NCI-H2196 treated with DMSO at 0.1 percent for 48 hours (cell line): ENCODE measurements around the gene SLC25A44.

Source experiments
- DNase-seq: peaks from one replicate; lab custom pipeline; 2025; ENCODE audit not compliant: unreplicated experiment; lab: John Stamatoyannopoulos, UW

The SLC25A44 gene

DNA sequence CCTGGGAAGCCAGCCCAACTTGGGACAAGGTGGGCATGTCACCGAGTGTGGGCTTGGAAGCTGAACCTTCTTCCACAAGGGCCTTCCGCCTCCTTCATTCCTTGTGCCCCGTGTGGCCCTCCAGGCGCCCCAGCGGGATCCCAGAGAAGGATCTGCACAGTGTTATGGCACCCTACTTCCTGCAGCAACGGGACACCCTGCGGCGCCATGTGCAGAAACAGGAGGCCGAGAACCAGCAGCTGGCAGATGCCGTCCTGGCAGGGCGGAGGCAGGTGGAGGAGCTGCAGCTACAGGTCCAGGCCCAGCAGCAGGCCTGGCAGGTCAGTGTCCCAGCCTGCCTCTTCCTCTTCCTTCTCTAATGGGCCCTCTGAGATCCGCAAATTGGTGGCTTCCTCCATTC is 42.3 kb downstream of the SLC25A44 start:
- DNase-seq, result no peak

- no peak for DNase-seq
Measured at GRCh38 chr1:156238248-156238647, 44.3 kb downstream of the SLC25A44 start.

GRCh38 chr1:156241311-156241811 is 47.5 kb downstream of the SLC25A44 start:
- no peak for DNase-seq

DNA sequence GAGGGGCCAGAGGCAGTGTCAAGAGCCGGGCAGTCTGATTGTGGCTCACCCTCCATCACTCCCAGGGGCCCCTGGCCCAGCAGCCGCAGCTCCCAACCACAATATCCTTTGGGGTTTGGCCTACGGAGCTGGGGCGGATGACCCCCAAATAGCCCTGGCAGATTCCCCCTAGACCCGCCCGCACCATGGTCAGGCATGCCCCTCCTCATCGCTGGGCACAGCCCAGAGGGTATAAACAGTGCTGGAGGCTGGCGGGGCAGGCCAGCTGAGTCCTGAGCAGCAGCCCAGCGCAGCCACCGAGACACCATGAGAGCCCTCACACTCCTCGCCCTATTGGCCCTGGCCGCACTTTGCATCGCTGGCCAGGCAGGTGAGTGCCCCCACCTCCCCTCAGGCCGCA is 48.0 kb downstream of the SLC25A44 start, which contains the start of gene BGLAP:
BGLAP (plus strand) TSS at position 259 of the 400 bp plus-strand sequence; CDS start at position 307, 48 bp downstream.
- no peak for DNase-seq

GRCh38 chr1:156242738-156243137 is 48.8 kb downstream of the SLC25A44 start:
- DNase-seq, result no peak

DNA sequence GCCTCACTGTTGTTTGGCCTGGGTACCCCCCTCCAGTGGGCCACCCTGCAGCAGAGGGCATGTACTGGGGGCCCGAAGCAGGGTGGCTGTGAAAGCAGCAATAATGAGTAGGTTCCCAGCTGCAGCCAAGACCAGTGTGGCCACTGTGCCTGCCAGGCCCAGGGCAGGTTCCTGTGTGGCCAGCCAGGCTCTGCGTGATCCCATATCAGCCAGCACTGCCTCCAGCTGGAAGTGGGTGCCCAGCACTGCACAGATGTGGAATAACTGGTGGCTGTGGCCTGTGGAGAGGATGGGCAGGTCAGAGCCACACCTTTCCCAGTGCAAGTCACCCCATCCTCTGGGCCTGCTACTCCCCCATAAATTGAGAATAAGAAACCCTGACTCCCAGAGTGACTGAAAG is 50.2 kb downstream of the SLC25A44 start:
- no peak for DNase-seq

GRCh38 chr1:156244712-156245111 is 50.8 kb downstream of the SLC25A44 start:
- no peak for DNase-seq

DNA sequence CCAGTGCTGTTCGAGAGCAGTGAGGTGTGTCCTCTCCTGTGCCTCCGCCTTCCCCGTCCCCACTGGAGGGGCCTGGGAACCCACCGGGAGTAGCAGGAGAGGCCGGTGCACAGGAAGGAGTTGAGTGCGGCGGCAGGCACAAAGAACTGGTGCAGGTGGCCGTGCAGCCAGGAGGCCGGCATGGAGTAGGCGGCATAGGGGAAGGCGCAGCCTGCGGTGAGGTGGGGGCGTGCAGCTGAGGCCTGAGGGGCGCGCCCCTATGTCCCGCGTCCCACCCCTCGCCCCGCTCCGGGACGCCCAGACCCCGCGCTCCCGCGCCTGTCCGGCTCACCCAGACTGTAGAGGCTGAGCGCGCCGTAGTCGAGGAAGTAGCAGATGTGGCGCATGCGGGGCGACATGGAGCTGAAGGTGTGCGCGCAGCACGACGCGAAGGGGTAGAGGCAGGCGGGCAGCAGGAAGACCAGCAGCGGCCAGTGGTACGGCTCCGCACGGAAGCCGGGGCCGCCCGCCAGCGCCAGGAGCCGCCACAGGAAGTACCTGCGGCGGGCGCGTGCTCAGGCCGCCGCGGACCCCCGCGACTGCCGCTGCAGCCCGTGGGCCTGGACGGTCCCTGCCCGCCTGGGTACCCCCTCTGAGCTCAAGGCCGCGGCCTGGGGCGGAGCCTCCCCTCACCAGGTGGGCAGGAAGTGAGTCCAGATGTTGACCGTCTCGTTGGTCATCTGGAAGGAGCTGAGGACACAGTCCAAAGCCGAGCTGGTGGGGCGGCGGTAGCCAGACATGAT is 51.7 kb downstream of the SLC25A44 start:
- no peak for DNase-seq

- DNase-seq, result no peak
Measured at GRCh38 chr1:156246241-156246780, 52.4 kb downstream of the SLC25A44 start.

DNA sequence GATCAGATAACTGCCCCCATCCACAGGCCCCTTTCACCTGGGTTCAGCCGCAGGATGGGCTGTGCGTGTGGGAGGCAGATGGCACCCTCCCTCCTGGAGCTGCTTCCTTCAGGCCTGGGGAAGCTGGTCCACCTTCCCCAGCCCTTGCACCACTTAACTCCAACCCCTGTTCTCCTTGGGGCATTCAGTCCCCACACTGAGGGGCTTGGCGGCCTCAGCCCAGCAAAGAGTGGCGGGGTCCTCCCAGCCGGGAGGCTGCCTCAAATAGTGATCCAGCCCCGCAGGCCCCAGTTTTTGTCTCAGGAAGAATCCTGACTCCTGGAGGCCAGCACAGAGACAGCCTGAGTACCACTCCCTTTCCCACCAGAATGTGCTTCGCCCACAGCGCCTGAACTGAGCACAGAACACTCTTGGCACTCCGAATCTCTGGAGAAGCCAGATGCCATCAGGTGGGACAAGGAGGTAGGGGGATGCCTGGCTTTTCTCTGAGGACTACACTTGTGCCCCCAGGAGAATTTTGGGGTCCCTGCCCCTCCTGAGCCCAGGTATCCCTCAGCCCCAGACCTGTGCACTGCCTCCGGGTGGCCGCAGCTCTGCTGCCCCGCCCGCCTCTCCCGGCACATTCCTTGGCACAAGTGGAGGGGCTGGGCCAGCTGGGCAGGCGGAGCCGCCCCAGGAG is 53.0 kb downstream of the SLC25A44 start:
- DNase-seq, result no peak

GRCh38 chr1:156247460-156248322 is 53.8 kb downstream of the SLC25A44 start, which contains the start of gene PAQR6:
Gene PAQR6, minus strand, starts transcription at chr1:156248056. Its CDS starts 1,325 bp downstream, at chr1:156246731.
- no peak for DNase-seq

DNA sequence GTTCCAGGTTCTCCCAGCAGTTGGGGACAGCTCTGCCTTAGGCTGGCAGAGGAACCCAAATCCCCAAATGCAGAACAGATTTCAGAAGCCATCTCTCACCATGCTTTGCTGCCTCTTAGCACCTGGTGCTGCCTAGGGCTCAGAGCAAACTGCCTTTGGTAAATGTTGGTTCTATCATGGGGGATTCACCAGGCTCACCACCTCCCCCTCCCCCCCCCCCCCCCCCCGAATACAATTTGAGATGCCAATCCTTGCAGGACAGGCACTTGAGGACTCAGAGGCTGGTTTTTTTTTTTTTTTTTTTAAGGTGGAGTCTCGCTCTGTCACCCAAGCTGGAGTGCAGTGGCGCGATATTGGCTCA is 54.4 kb downstream of the SLC25A44 start:
- DNase-seq, result no peak

GRCh38 chr1:156249593-156249992 is 55.7 kb downstream of the SLC25A44 start:
- no peak for DNase-seq

- DNase-seq, result peak; percentile 31
Measured at GRCh38 chr1:156251527-156251926, 57.6 kb downstream of the SLC25A44 start.

- DNase-seq, result no peak
Measured at GRCh38 chr1:156253634-156254033, 59.7 kb downstream of the SLC25A44 start.

DNA sequence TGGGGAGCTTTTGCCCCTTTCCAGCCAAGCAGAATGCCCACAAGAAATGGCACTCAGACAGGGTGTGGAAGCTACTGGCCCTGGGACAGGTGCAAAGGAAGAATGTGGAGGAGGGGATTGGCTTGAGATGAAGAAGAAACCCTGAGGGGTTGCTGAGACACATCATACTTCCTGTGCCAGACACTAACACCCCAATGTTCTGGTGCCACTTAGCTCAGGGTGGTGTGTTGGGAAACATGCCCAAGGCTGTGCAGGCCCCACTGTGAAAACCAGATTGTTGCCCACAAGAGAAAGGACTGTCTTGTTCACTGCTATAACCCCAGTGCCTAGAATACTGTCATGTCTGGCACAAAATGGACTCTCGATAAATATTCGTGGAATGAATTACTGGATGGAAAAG is 63.8 kb downstream of the SLC25A44 start:
- no peak for DNase-seq

DNA sequence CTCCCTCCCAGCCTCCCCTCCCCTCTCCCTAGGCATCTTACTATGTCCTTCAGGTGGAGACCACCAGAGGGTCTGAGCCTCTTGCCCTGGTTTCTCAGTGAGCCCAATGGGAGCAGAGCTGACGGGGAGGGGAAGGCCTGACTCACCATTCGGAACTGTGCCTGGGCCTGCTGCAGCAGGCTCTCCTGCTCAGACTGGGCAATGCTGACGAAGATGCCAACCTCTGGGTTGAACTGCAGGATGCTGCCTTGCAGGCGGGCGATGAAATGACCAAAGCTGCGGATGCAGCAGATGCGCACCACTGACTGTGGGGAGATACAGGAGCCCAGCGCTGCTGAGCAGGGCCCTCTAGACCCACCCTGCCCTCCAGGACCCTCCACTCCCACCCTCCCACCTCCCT is 65.0 kb downstream of the SLC25A44 start:
- no peak for DNase-seq

DNA sequence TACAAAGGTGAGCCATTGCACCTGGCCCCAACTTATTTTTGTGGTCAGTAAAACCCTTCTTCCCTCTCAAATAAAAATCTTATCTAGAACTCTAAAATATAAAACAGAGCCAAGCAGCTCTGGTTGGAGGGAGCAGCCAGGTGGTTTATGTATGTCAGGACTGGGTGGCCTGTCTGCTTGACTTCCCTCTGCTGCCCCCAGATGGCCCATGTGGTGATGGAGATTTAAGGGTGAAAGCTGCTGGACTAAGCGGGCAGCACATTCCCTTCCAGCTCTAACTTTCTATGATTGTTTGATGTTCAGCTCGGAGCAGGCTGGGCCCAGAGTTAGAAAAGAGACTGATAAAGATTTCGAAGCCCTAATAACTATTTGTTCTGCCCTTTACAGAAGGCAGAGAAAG is 65.9 kb downstream of the SLC25A44 start:
- DNase-seq, result no peak

- no peak for DNase-seq
Measured at GRCh38 chr1:156260896-156261295, 67.0 kb downstream of the SLC25A44 start.
